GM12864 (cell line): ENCODE data around the gene LILRA6.
"Not testable (repeated sequence)": the region's sequence is repeated elsewhere in the genome, so short reads cannot be mapped to it uniquely, and the experiment has no call there.

Experiments used
- DNase-seq: peaks from one replicate; pipeline ENCODE4 v3.0.0-alpha.2; 2011; ENCODE audit warnings: low read depth
- H3K4me3 ChIP-seq: 2 replicates; pipeline ENCODE4 v1.5.1; 2011; ENCODE audit warnings: mild to moderate bottlenecking, low read depth, low read length, control low read depth
- CTCF ChIP-seq: IDR thresholded peaks from 2 replicates; pipeline ENCODE4 v1.5.1; 2011; ENCODE audit warnings: low read depth, mild to moderate bottlenecking, moderate library complexity, low read length, control low read depth, inconsistent platforms; ENCODE audit errors: missing control alignments

Gene LILRA6

GRCh38 chr19:54201172-54201701 is 41.4 kb downstream of the LILRA6 start:
- no peak for TF ChIP-seq CTCF
- DNase-seq: no peak
- peak overlapping the region; percentile 73 for H3K4me3 ChIP-seq

GRCh38 chr19:54199401-54199800 is 43.2 kb downstream of the LILRA6 start:
- DNase-seq: no peak
- no peak for TF ChIP-seq CTCF
- H3K4me3 ChIP-seq: no peak overlapping the region

- TF ChIP-seq CTCF: no peak
- no peak for DNase-seq
- no peak overlapping the region for H3K4me3 ChIP-seq
Measured at GRCh38 chr19:54197121-54197520, 45.5 kb downstream of the LILRA6 start.

- DNase-seq: no peak
- no peak overlapping the region for H3K4me3 ChIP-seq
- TF ChIP-seq CTCF: no peak
Measured at GRCh38 chr19:54196536-54196935, 46.1 kb downstream of the LILRA6 start.

GRCh38 chr19:54194463-54194862 is 48.1 kb downstream of the LILRA6 start:
- DNase-seq, H3K4me3 ChIP-seq: not testable (repeated sequence)

- TF ChIP-seq CTCF: no peak
- no peak for DNase-seq
- no peak overlapping the region for H3K4me3 ChIP-seq
Measured at GRCh38 chr19:54193011-54193410, 49.6 kb downstream of the LILRA6 start.

- DNase-seq: no peak
- no peak for TF ChIP-seq CTCF
- H3K4me3 ChIP-seq: peak overlapping the region; percentile 92
Measured at GRCh38 chr19:54191811-54192453, 50.7 kb downstream of the LILRA6 start.
